PC-9 (cell line): ENCODE results near the gene TIGD4.

ENCODE experiments used
- EZH2 ChIP-seq: fragments of 200-600 bp; sonication (generic); IDR thresholded peaks from 2 replicates; pipeline ENCODE4 v1.8.0; 2017; ENCODE audit warnings: antibody characterized with exemption, low read depth
- TF ChIP-seq, protein P1 (sequence below): fragments of 200-600 bp; sonication (generic); conservative IDR thresholded peaks from 2 replicates; pipeline ENCODE4 v1.6.1; 2017; ENCODE audit warnings: mixed run types, antibody characterized with exemption, mild to moderate bottlenecking, moderate library complexity

DNA sequence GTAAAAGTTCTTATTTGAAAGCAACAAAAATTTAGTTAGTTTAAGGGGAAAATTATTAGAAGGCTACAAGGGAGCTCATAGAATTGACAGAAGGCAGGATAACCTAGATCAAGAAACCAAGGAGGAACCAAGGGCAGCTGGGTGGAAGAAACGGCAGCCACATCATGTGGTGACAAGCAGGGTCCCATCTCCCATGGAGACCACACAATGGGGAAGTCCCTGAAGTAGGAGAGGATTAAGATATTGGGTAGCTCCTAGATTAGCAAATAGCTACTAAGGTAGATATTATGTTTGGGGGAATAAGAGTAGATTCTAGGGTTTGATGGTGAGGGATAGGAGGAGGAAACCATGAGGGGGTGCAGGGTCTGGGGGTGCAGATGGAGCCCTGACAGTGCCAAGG lies 51.7 kb downstream of the TIGD4 start:
- TF ChIP-seq, protein P1, sequence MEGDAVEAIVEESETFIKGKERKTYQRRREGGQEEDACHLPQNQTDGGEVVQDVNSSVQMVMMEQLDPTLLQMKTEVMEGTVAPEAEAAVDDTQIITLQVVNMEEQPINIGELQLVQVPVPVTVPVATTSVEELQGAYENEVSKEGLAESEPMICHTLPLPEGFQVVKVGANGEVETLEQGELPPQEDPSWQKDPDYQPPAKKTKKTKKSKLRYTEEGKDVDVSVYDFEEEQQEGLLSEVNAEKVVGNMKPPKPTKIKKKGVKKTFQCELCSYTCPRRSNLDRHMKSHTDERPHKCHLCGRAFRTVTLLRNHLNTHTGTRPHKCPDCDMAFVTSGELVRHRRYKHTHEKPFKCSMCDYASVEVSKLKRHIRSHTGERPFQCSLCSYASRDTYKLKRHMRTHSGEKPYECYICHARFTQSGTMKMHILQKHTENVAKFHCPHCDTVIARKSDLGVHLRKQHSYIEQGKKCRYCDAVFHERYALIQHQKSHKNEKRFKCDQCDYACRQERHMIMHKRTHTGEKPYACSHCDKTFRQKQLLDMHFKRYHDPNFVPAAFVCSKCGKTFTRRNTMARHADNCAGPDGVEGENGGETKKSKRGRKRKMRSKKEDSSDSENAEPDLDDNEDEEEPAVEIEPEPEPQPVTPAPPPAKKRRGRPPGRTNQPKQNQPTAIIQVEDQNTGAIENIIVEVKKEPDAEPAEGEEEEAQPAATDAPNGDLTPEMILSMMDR = no peak
- no peak for TF ChIP-seq EZH2
